Stimulated activated CD4-positive, alpha-beta T cell treated with anti-CD3 and anti-CD28 coated beads, Interleukin-12 subunit alpha, Interleukin-12 subunit beta, amount 100 ng/mL, for 24 hours (primary cell): ENCODE measurements around the gene ADIPOR2.

Source experiments
- DNase-seq, 2 experiments: peaks; one replicate each; pipeline ENCODE4 v3.0.0-alpha.2; 2020; ENCODE audit warnings: low read depth in 2 of 2

ADIPOR2 gene

DNA sequence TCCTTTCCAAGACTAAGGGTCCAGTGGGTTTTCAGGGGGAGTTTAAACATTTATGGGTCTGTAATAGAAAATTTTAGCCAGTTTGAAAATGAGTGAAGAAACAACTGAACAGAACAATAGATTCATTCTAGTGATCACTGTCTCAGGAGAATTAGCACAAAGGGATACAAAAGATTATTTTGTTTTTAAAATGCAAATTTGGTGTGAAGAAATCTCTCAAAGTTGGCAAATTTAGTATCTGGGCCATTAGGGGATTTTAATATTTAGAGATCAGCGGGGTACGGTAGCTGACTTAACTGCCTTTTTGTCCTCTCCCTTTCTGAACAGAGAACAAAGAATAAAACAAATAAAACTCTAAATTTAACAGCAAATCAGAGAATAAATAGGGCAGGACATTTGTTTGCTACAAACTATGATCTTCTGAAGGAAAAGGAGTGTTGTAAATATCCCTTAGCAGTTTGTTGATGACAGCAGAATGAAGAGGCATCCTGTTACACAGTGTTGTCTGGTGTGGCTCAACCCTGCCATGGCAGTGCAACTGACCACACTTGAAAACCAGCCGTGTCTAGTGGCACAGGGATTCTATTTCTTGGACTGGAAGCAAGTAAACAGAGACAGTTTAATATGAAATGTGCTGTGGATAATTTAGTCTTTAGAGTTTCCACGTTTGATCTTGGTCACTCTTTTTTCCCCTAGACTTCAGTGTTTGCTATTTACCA is 83.2 kb downstream of the ADIPOR2 start:
- DNase-seq, result no peak

DNA sequence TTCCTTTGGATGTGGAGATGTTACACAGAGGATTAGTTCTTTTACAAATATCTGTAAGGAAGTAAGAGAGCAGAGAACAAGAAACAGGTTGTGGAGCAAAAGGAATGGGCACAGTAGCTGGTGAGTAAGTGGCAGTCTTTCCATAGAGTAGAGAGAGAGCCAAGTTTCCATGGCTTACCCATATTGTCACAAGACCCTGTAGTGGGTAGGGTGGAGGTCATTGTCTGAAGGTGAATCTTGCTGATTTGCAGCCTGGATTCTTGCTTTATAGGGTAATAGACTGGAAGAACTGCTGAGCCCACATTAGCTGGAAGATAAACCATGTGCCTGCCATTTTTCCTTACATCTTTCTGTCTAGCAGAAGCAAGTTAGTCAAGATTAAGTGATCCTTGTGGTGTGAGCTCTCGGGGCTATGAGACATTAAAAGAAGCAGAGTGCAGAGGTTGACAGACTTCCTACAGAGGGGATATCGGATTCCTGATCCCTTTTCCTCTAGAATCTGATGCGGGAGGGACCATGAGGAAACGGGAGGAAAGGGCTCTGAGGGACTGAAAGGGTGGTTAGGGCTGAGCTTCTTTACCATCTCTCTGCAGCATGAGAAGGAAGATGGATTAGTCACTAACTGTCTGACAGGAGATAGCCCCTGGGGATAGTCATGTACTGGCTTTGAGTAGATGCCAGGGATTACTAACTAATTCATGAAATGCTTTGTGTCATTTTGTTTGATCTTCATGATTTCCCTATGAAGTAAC is 85.5 kb downstream of the ADIPOR2 start:
- no peak for DNase-seq

DNA sequence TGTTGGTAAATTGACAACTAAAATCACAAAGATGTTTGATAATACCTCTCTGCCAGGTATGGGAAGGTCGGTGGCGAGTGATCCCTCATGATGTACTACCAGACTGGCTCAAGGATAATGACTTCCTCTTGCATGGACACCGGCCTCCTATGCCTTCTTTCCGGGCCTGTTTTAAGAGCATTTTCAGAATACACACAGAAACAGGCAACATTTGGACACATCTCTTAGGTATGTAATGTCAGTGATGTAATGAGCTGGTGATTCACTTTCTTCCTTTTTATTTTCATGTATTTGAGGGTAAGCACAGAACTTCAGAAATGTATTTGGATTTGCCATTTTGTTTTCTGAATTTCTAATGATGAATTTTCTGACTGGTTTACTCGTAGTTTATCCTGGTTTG is 86.9 kb downstream of the ADIPOR2 start:
- DNase-seq, result no peak

DNA sequence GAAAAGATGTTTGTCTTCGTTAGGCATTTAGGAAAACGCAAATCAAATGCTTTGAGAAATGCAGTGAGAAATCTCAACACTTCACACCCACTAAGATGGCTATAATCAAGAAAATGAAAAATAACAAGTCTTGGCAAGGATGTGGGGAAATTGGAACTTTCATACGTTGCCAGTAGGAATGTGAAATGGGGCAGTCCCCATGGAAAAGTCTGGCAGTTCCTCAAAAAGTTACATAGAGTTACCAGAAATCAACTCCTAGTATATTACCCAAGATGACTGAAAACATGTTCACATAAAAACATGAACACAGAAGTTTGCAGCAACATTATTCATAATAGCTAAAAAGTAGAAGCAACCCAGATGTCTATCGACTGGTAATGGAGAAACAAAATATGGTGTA is 88.0 kb downstream of the ADIPOR2 start:
- no peak for DNase-seq

DNA sequence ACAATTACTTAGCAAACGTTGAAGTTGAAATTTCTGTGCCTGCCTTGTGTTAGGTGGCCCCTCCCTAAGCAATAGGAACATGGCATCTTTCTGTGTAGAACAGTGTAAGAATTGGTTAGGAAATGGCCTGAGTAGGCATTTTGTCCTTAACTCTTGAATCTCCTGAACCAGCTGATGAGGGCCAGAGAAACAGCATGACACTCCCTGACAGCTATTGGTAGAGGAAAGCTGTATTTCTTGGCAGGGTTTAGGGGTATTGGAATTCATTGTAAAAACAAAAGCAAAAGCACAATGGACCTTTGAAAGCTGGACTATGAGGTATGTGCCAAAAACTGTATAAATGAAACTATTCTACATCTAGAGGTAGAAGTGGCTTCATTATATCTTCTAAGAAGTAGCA is 88.9 kb downstream of the ADIPOR2 start:
- DNase-seq, result no peak

DNA sequence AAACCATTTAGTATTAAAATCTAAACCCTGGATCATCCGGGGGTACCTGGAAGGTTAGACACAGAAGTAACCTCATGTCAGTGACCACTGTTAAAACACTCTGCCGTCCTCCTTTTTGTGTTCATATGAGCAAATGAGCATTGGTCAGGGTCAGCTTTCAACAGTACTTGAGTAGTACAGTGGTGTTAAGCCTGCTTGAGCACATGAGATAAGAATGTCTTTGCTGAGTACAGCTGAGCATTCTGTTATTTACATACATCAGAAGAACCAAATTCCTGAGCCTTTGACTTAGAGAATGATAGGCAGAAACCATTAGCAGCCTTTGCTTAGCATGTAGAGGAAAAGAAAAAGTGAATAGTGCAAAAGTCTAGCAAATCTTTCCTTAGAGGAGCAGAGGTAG is 90.9 kb downstream of the ADIPOR2 start:
- no peak for DNase-seq

DNA sequence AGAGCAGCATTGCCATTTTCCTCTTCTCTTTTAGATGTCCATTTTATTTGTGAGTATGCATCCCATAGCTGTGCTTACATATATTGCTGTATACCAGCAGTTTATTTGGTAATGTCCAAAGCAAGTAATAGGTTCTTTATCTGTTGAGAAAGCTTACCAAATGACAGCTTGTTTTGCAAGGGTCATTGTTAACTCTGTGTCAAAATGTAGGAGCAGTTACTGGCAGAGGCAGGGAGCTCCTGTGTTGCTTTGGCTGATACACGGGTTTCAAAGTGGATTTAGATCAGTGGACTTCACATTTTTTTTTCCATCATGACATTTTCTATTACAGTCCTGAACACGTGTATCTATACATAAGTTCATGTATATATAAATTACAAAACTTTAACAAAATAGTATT is 91.3 kb downstream of the ADIPOR2 start:
- DNase-seq, result no peak

DNA sequence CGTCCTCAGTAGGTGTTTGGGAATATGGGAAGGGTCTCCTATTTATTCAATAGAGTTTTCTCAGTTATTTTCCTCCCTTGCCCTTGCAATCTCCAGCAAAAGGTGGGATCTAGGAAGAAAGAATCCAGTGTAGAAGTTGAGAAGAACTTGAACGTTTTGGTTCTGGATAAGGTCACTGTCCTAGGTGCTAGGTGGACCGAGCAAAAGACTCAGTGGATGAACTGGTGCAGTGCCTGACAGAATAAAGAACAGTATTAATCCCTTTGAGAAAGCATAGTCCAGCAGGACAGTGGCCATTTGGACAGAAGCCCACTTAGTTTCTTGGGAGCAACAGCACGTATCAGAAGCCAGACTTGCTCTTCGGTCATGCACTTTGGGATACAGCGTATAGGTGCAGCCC is 96.8 kb downstream of the ADIPOR2 start:
- DNase-seq, result no peak

DNA sequence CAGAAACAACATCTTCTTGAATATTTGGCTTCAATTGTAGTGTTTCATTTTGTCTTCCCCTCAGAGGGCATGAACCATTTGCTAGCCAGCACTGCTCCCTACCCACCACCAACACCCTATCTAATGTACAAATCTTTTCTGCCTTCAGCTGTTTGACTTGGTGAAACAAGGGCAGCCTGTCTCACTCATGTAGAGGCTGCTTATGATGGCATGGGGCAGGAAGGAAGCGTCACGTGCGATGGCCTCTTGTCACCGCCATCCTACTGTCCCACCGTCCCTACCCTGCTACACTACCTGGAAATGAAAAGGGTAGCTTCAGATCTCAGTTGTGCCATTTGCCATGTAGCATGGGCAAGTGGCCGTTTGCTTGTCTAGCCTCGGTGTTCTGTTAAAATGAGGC is 99.6 kb downstream of the ADIPOR2 start:
- no peak for DNase-seq

DNA sequence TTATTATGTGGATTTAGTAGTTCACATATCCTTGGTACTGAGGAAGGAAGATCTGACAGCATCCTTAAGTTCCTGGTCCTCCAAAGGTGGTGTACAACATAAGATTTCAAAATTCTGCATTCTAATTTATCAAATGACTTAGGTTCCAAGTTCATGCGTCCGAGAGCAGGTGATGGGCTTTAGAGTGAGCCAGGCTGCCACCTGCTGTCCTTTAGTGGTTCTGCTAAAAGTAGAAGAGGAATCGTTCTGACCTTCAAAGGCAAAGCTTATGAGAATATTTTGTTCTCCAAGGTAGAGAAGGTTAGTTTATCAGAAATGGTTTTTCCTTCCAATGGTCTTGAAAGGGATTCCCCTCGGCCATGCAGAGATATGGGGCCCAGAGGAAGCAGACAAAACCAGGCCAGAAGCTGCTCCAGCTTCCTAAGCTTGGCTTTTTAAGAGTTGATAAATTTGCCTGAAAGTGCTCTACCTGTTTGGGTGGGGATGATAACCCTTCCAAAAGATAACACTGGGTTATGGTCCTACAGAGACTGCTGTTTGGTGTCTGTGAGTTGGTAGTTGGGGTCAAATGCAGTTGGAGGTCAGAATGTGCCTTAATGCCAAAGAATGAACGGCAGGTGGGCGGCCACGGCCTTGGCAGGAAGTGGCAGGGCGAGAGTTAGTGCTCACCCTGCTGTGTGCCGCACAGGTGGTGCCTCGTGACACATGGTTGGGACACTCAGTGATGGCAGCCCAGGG is 100.4 kb downstream of the ADIPOR2 start:
- DNase-seq, result peak in 1 of 2 experiments; percentile 50

DNA sequence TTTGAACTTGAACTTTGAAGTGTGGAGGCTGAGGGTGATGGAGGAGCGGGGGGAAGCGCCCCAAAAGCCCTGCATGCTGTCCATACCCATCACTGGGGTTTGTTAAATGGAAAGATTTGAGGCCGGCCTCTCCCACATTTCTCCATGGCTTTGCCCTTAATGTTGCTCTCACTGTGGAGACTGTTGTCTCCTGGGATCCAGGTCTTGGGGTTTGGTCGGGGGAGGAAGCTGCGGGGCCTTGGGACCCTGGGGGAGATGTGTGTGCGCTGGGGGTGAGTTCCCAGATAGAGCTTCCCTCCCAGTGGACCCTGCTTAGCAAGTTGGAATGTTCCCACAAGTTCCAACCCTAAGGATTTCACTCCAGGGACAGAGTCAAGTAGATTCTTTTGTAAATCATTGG is 101.5 kb downstream of the ADIPOR2 start:
- no peak for DNase-seq

DNA sequence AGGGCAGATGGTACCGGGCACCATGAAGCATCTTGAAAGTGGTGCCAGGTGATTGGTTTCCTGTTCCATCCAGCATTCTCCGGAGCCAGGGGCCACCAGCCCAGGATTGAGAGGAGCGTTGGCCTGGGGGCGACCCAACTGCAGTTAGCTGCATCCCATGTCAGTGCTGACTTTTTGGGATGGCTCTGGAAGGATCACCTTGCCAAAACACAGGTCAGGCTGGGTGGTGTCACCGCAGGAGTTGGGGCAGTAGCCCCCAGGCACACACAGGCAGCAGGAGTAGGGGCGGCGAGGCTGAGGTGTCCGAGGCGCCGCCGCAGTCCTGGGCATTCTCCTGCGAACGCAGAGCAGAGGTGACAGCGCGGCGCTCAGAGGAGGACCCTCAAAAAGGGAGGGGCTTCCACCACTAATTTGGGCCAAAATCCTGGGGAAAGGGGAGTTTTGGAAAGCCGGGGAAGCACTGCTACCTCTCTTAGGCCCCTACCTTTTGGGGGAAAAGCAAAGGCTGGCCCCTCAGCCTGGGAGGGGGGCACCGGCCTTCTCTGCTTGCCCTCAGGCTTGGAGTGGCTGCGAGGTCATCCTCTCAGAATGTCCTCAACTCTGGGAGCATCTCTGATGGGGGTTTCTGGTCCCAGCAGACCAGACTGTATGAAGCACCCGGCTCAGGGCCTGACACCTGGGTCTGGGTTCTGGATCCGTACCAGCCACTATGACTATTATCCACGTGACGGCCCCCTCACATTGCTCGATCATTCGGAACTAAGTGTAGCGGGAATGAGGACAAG is 102.7 kb downstream of the ADIPOR2 start:
- no peak for DNase-seq

DNA sequence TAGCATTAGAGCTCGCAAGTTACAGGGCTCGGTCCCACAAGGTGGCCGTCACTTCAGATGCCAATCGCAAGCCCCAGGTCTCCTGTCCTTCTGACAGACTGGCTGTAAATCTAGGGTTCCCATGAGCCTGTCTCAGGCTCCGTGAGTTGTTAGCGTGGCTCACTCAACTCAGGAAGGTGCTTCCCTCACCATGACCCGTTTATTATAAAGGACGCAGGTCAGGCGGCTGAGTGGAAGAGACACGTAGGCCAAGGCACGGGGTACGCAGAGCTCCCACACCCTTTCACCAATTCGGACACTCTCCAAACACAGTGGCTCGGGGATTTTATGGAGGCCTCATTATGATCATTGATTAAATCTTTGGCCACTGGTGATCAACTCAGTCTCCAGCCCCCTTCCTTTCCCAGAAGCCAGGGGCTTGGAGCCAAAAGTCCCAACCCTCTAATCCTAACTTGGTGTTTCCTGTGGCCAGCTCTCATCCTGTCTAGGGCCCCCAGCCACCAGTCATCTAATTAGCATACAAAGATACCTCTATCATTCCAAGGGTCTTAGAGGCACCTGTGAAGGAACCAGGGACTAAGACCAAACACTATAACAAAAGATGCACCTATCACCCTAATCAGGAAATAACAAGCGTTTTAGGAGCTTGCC is 103.7 kb downstream of the ADIPOR2 start:
- no peak for DNase-seq

DNA sequence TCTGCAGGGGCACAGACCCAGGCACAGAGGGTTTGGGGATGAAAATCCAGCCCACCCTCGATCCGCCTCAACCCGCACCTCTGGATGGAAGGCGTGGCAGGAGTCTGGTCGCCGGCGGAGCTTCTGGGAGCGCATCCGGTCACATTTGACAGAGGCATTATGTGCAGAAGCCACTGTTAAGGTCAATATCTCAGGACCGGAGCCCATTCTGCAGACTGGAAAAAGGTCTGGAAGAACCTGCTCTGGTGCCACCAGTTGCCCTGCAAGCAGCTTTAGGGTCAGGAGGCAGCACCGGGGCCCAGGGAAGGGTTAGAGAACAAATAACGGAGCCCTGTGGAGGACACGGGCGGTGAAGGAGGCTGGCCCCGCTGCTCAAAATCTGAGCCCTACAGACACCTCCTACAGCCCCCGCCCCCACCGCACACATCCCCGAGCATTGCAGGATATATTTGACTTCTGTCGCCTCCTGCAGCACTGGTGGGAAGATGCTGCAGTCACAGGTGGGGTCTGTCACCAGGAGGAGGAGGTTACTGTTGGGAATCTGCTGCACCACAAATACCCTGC is 104.4 kb downstream of the ADIPOR2 start:
- no peak for DNase-seq

DNA sequence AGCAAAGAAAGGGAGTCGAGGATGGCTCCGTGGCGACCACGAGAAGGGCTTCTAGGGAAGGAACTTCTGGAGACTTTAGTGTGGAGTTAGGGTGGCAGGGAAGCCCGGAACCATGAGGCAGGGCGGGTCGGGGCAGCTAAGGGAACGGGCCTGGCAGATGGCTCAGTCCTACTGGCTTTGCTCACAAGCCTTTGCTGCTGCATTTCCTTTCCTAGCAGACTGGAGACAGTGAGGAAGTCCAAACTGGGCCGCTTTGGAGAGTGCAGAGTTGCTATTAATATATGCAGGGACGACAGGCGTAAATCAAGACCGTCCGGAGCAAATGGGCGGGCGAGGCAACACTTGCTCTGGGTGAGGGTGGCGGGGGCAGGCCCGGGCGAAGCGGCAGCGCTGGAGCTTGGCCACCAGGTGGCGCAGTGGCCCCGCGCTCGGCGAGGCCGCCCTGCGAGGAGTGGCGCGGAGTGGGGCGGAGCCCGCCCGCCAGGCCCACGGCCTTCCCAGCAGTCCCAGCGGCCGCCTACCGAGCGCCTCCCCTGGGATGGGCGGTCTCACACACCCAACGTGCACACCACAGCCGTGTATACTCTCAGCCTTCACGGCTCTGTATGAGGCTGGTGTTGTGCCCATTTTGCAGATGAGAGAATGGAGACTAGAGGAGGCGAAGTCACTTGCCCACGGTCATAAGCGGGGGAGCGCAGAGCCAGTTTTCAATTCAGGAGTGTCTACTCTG is 105.1 kb downstream of the ADIPOR2 start:
- DNase-seq, result peak; percentile 88 to 91

DNA sequence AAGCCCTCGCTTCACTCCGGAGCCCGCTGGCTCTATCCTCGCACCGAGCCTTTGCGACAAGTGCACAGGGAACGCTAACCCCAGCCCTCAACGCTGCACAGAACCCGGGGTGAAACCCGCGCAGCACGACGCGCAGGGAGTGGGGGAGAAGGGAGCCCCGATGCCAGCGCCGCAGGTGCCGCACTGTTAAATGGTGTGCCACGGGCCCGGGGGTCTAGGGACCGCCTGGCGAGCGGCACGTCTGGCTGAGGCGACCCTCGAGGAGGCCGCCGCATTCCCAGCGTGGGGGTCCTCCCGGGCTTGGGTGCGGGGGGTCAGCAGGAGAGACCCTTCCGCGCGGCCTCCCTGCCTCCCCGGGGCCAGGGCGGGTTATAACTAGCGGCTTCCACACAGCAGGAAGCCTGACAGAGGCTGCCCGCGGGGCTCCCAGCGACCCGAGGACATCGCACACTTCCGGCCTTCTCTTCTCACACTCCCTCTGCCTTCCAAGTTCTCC is 105.7 kb downstream of the ADIPOR2 start:
- DNase-seq, result peak in 1 of 2 experiments; percentile 36

DNA sequence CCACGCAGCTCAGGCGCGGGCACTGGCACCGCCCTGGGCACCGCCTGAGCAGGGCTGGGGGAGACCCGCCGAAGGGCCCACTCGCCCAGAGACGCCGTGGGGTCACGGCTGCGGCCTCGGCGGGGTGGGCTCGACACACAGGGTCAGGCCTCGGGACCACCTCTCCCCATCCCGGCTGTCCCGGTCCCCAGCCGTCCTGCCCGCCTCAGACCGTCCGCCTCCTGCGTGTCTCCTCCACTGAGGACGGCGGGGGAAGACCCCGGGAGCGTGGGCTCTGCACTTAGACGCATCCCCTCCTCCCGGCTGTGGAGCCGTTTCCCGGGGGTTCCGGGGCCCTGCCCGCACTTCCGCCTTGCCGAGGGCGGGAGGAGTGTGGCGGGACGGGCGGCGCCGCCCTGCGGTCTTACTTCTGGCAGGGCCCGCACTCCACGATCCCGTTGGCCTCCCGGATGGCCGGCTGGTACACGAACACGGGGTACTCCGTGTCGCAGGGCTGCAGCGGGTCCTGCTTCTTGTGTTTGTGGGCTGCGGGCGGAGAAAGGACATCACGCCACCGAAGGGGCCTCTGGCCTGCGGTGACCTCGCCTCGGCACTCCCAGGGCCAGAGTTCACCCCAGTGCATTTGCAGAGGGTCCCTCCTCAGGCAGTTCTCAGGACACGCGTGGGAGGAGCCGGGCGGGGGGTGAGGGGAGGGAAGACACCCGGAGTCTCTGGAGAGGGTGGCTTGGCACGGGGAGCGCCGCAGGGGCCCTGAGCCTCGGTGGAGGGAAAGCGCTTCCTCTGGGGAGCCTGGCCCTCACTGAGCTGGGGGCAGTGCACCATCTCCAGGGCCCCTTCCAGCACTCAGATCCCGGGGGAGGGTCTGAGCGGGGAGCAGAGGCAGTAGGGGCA is 106.4 kb downstream of the ADIPOR2 start:
- DNase-seq, result peak; percentile 34 to 53

DNA sequence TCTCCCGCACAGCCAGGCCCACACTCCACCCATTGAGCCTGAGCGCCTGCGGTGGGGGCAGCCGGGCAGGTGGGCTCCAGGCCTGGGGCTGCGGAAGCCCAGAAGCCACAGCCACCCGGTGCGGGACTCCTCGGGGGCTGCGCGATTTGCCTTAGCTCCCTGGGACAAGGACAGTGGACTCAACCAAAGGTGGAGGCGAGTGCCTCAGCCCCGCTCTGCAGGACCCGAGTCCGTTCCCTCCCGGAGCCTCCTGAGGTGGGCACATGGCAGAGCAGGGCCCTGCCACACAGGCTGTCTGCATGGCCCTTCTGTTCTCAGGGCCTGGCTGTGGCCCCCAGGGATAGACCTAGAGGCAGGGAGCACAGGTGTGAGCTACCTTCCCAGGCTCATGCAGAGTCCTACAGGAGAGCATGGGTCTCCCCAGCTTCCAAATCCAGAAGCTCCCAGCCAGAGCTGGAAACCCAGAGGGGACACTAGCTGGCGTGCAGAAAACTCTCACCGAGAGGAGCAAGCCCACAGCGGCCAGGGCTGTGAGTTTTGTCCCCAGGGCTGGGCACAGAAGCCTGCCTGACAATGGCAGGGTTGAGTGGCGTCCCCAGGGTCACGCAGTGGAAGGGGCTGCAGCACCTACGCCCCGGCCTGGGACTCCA is 107.2 kb downstream of the ADIPOR2 start:
- no peak for DNase-seq

DNA sequence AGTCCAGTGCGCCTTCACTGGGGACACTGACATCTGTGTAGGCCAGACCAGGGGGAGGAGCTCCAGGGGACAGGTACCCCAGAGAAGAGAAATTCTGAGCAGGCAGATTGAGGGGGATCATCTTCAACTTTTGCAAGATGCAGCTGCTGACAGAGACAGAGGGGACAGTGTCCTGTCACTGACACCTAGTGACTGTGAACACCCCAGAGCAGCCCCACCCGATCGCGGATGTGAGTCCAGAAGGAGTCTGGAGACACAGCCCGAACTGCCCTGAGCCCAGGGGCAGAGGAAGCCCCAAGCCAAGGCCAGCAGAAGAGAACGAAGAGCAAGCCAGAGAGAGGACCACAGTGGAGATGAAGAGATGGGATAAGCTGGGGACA is 107.8 kb downstream of the ADIPOR2 start:
- no peak for DNase-seq
